Adrenal gland (tissue), 5 donors: ENCODE data around the gene SLX1B.
"Not testable (repeated sequence)": the region's sequence is repeated elsewhere in the genome, so short reads cannot be mapped to it uniquely, and the experiment has no call there.

Experiments
- POLR2A ChIP-seq, 2 donors: fragments of 450-650 bp; IDR thresholded peaks; one replicate each; pipeline ENCODE4 v1.6.1; 2017; ENCODE audit warnings: antibody characterized with exemption in 2 of 2, mild to moderate bottlenecking in 2 of 2, moderate library complexity in 1 of 2
- TF ChIP-seq, protein P1 (sequence below), 6 experiments: fragments of 450-650 bp in 4 of 6; fragments of 200-600 bp in 2 of 6; sonication (generic) in 1 of 6; IDR thresholded peaks; 1 replicate in 5 of 6; 2 replicates in 1 of 6; pipeline versions ENCODE4 v1.5.1 to v1.8.0; 2016 to 2021; ENCODE audit warnings: antibody characterized with exemption in 6 of 6, mild to moderate bottlenecking in 2 of 6, moderate library complexity in 1 of 6
- donor health status: DM: no; HTN: no; CAD: no.

GRCh38 chr16:29454269-29454668 is at the start of gene SLX1B, which contains the start of gene BOLA2:
- TF ChIP-seq, protein P1, sequence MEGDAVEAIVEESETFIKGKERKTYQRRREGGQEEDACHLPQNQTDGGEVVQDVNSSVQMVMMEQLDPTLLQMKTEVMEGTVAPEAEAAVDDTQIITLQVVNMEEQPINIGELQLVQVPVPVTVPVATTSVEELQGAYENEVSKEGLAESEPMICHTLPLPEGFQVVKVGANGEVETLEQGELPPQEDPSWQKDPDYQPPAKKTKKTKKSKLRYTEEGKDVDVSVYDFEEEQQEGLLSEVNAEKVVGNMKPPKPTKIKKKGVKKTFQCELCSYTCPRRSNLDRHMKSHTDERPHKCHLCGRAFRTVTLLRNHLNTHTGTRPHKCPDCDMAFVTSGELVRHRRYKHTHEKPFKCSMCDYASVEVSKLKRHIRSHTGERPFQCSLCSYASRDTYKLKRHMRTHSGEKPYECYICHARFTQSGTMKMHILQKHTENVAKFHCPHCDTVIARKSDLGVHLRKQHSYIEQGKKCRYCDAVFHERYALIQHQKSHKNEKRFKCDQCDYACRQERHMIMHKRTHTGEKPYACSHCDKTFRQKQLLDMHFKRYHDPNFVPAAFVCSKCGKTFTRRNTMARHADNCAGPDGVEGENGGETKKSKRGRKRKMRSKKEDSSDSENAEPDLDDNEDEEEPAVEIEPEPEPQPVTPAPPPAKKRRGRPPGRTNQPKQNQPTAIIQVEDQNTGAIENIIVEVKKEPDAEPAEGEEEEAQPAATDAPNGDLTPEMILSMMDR (IDR thresholded peaks at IDR 0.05), result not testable (repeated sequence)
- TF ChIP-seq POLR2A (IDR thresholded peaks at IDR 0.05), result not testable (repeated sequence)
